ENCODE results near the gene TBL1XR1.
A peak's percentile ranks its signal among the peaks of the same experiment; 100 is the strongest.

TBL1XR1 gene

GRCh38 chr3:177055605-177056571 lies 141.4 kb downstream of the TBL1XR1 start:
- DNase-seq = peak in 1 of 2 experiments; percentile 18
- no peak for TF ChIP-seq POLR2A (IDR thresholded peaks at IDR 0.05; ENCODE audit: low read length)
- TF ChIP-seq GATA1 (IDR thresholded peaks at IDR 0.05; ENCODE audit: low read depth, low read length) = no peak

GRCh38 chr3:177053107-177053506 lies 144.2 kb downstream of the TBL1XR1 start:
- TF ChIP-seq POLR2A (IDR thresholded peaks at IDR 0.05; ENCODE audit: low read length) (no peak), GATA1 (IDR thresholded peaks at IDR 0.05; ENCODE audit: low read depth, low read length) (no peak)
- no peak for DNase-seq

GRCh38 chr3:177051411-177051810 lies 145.9 kb downstream of the TBL1XR1 start:
- TF ChIP-seq GATA1 (IDR thresholded peaks at IDR 0.05; ENCODE audit: low read depth, low read length) (no peak), POLR2A (IDR thresholded peaks at IDR 0.05; ENCODE audit: low read length) (no peak)

GRCh38 chr3:177050501-177051237 lies 146.6 kb downstream of the TBL1XR1 start:
- no peak for TF ChIP-seq GATA1 (IDR thresholded peaks at IDR 0.05; ENCODE audit: low read depth, low read length)
- TF ChIP-seq POLR2A (IDR thresholded peaks at IDR 0.05; ENCODE audit: low read length) = no peak
- DNase-seq = peak; percentile 62 to 74

More at GRCh38 chr3:177051411-177051810, 145.9 kb downstream of the TBL1XR1 start:
- peak; percentile 22 to 53 for DNase-seq

GRCh38 chr3:177045767-177046166 lies 151.5 kb downstream of the TBL1XR1 start:
- TF ChIP-seq POLR2A (IDR thresholded peaks at IDR 0.05; ENCODE audit: low read length) = no peak
- DNase-seq = no peak

GRCh38 chr3:177045222-177045621 lies 152.1 kb downstream of the TBL1XR1 start:
- TF ChIP-seq POLR2A (IDR thresholded peaks at IDR 0.05; ENCODE audit: low read length) (no peak), GATA1 (IDR thresholded peaks at IDR 0.05; ENCODE audit: low read depth, low read length) (no peak)
- no peak for DNase-seq

- TF ChIP-seq GATA1 (IDR thresholded peaks at IDR 0.05; ENCODE audit: low read depth, low read length) = no peak
- no peak for TF ChIP-seq POLR2A (IDR thresholded peaks at IDR 0.05; ENCODE audit: low read length)
- no peak for DNase-seq
Observed at GRCh38 chr3:177041730-177042551, 155.3 kb downstream of the TBL1XR1 start.

- no peak for TF ChIP-seq GATA1 (IDR thresholded peaks at IDR 0.05; ENCODE audit: low read depth, low read length)
- no peak for TF ChIP-seq POLR2A (IDR thresholded peaks at IDR 0.05; ENCODE audit: low read length)
- DNase-seq = no peak
Observed at GRCh38 chr3:177041021-177041729, 156.1 kb downstream of the TBL1XR1 start.

- DNase-seq = peak in 1 of 2 experiments; percentile 19
- TF ChIP-seq POLR2A (IDR thresholded peaks at IDR 0.05; ENCODE audit: low read length) (no peak), GATA1 (IDR thresholded peaks at IDR 0.05; ENCODE audit: low read depth, low read length) (no peak)
Observed at GRCh38 chr3:177039490-177040274, 157.6 kb downstream of the TBL1XR1 start.

- TF ChIP-seq POLR2A (IDR thresholded peaks at IDR 0.05; ENCODE audit: low read length) (no peak), GATA1 (IDR thresholded peaks at IDR 0.05; ENCODE audit: low read depth, low read length) (no peak)
- DNase-seq = no peak
Observed at GRCh38 chr3:177037241-177037640, 160.0 kb downstream of the TBL1XR1 start.

- DNase-seq = no peak
- no peak for TF ChIP-seq GATA1 (IDR thresholded peaks at IDR 0.05; ENCODE audit: low read depth, low read length)
- no peak for TF ChIP-seq POLR2A (IDR thresholded peaks at IDR 0.05; ENCODE audit: low read length)
Observed at GRCh38 chr3:177035676-177036075, 161.6 kb downstream of the TBL1XR1 start.

- TF ChIP-seq POLR2A (IDR thresholded peaks at IDR 0.05; ENCODE audit: low read length) = no peak
- TF ChIP-seq GATA1 (IDR thresholded peaks at IDR 0.05; ENCODE audit: low read depth, low read length) = no peak
- peak; percentile 70 to 85 for DNase-seq
Observed at GRCh38 chr3:177034832-177035475, 162.3 kb downstream of the TBL1XR1 start.
